SK-N-SH (cell line): Measurements from ENCODE around the gene WDR90. TPM values are rescaled to one million over a fixed set of nuclear protein-coding genes. Genes with fewer than 3 reads are reported as not detected.
A peak's percentile ranks its signal among the peaks of the same experiment; 100 is the strongest.

ENCODE experiments used
- CTCF ChIA-PET: fragments of 300-600, 350-600 bp; formaldehyde crosslinking; extraction: SDS; loops from one replicate; lab custom pipeline; 2021; lab: Yijun Ruan, JAX
- POLR2A ChIA-PET: fragments of 350-600 bp; sonication (Branson Sonifier 250); formaldehyde crosslinking; extraction: SDS; loops from one replicate; lab custom pipeline; 2020; ENCODE audit warnings: antibody characterized with exemption, inconsistent platforms; lab: Yijun Ruan, JAX
- DNase-seq: peaks from one replicate; pipeline ENCODE4 v3.0.0; 2012
- H2AFZ ChIP-seq: fragments of 200-600 bp; sonication (generic); 2 replicates; pipeline ENCODE4 v1.8.1; 2016; ENCODE audit warnings: antibody characterized with exemption, mild to moderate bottlenecking, low read depth
- H3F3A ChIP-seq: fragments of 200-600 bp; sonication (generic); replicated peaks from 2 replicates; pipeline ENCODE3; 2016; ENCODE audit warnings: antibody characterized with exemption, mild to moderate bottlenecking; ENCODE audit not compliant: insufficient read depth
- H3K27ac ChIP-seq, 2 experiments: fragments of 200-500 bp in 1 of 2; fragments of 200-600 bp in 1 of 2; sonication (Bioruptor generic) in 1 of 2; sonication (generic), shearing (Covaris generic) in 1 of 2; 2 replicates each; pipeline versions ENCODE4 v1.5.1 to v1.6.1; 2014 to 2016; ENCODE audit warnings: low read depth in 2 of 2, inconsistent platforms in 1 of 2, low read length in 1 of 2, mild to moderate bottlenecking in 1 of 2, mixed read lengths in 1 of 2
- H3K27me3 ChIP-seq: fragments of 200-600 bp; sonication (generic), shearing (Covaris generic); 2 replicates; pipeline ENCODE4 v1.6.1; 2016; ENCODE audit warnings: mixed run types; ENCODE audit not compliant: insufficient read depth
- H3K36me3 ChIP-seq, 2 experiments: fragments of 200-500 bp in 1 of 2; fragments of 200-600 bp in 1 of 2; sonication (Bioruptor generic) in 1 of 2; sonication (generic) in 1 of 2; replicated peaks in 1 of 2; 2 replicates each; pipeline versions ENCODE3 to v1.5.1; 2014 to 2016; ENCODE audit warnings: low read length in 1 of 2, mild to moderate bottlenecking in 1 of 2; ENCODE audit not compliant: insufficient read depth in 2 of 2, control insufficient read depth in 1 of 2
- H3K4me1 ChIP-seq, 2 experiments: fragments of 200-500 bp in 1 of 2; fragments of 200-600 bp in 1 of 2; sonication (Bioruptor generic) in 1 of 2; sonication (generic), shearing (Covaris generic) in 1 of 2; 2 replicates each; pipeline versions ENCODE4 v1.5.1 to v1.6.1; 2014 to 2016; ENCODE audit warnings: low read depth in 1 of 2, low read length in 1 of 2, mixed run types in 1 of 2; ENCODE audit not compliant: insufficient read depth in 2 of 2, control insufficient read depth in 1 of 2
- H3K4me2 ChIP-seq: fragments of 200-600 bp; sonication (generic), shearing (Covaris generic); 2 replicates; pipeline ENCODE4 v1.6.1; 2017; ENCODE audit warnings: mixed run types
- H3K4me3 ChIP-seq, 2 experiments: fragments of 200-500 bp in 1 of 2; fragments of 200-600 bp in 1 of 2; sonication (Bioruptor generic) in 1 of 2; sonication (generic), shearing (Covaris generic) in 1 of 2; 2 replicates each; pipeline versions ENCODE4 v1.5.1 to v1.8.1; 2014 to 2016; ENCODE audit warnings: low read depth in 2 of 2, inconsistent platforms in 1 of 2, low read length in 1 of 2, mild to moderate bottlenecking in 1 of 2, mixed read lengths in 1 of 2, moderate library complexity in 1 of 2
- H3K79me2 ChIP-seq: fragments of 200-600 bp; sonication (generic); 2 replicates; pipeline ENCODE4 v1.8.1; 2017; ENCODE audit warnings: mild to moderate bottlenecking; ENCODE audit not compliant: insufficient read depth
- H3K9ac ChIP-seq: fragments of 200-600 bp; sonication (generic); 2 replicates; pipeline ENCODE4 v1.6.1; 2017; ENCODE audit warnings: mixed run types
- H3K9me2 ChIP-seq: fragments of 200-600 bp; sonication (generic); 2 replicates; pipeline ENCODE4 v1.6.1; 2017; ENCODE audit warnings: mixed run types
- H3K9me3 ChIP-seq: fragments of 200-600 bp; sonication (generic); 2 replicates; pipeline ENCODE4 v1.6.1; 2017; ENCODE audit warnings: mixed run types, mild to moderate bottlenecking, moderate library complexity
- H4K20me1 ChIP-seq: fragments of 200-600 bp; sonication (generic); 2 replicates; pipeline ENCODE4 v1.6.1; 2017; ENCODE audit warnings: mild to moderate bottlenecking, mixed run types; ENCODE audit not compliant: insufficient read depth
- CHD2 ChIP-seq: fragments of 150-350 bp; IDR thresholded peaks from 2 replicates; pipeline ENCODE4 v1.6.1; 2018; ENCODE audit warnings: low read length; ENCODE audit not compliant: partially characterized antibody
- ELF1 ChIP-seq: IDR thresholded peaks from 2 replicates; pipeline ENCODE4 v1.4.0; 2012
- FOSL2 ChIP-seq: IDR thresholded peaks from 2 replicates; pipeline ENCODE4 v1.4.0; 2012; ENCODE audit warnings: low read depth, mild to moderate bottlenecking, moderate library complexity, borderline replicate concordance
- FOXJ3 ChIP-seq: sonication (generic); formaldehyde crosslinking; IDR thresholded peaks from 2 replicates; pipeline ENCODE4 v1.5.1; 2020; ENCODE audit warnings: mild to moderate bottlenecking, missing genetic modification reagents
- GABPA ChIP-seq: IDR thresholded peaks from 2 replicates; pipeline ENCODE4 v1.4.0; 2012; ENCODE audit warnings: low read depth, mild to moderate bottlenecking
- IRF3 ChIP-seq: fragments of 150-350 bp; IDR thresholded peaks from 2 replicates; pipeline ENCODE4 v1.6.1; 2016; ENCODE audit warnings: mild to moderate bottlenecking, low read depth, low read length
- MAX ChIP-seq: IDR thresholded peaks from 2 replicates; pipeline ENCODE4 v1.4.0; 2012; ENCODE audit warnings: low read depth
- MXI1 ChIP-seq: IDR thresholded peaks from 2 replicates; pipeline ENCODE4 v1.6.1; 2012; ENCODE audit warnings: mild to moderate bottlenecking, low read depth, low read length, improper control_type of control experiment
- NRF1 ChIP-seq: IDR thresholded peaks from 2 replicates; pipeline ENCODE4 v1.6.1; 2012; ENCODE audit warnings: low read depth, mild to moderate bottlenecking, low read length
- PBX3 ChIP-seq: IDR thresholded peaks from 2 replicates; pipeline ENCODE4; 2012
- REST ChIP-seq: IDR thresholded peaks from 2 replicates; pipeline ENCODE4 v1.6.1; 2012; ENCODE audit warnings: mild to moderate bottlenecking, low read depth, low read length, moderate library complexity
- RFX5 ChIP-seq: IDR thresholded peaks from 2 replicates; pipeline ENCODE4 v1.6.1; 2012; ENCODE audit warnings: mild to moderate bottlenecking, improper control_type of control experiment, low read length
- RXRA ChIP-seq: IDR thresholded peaks from 2 replicates; pipeline ENCODE4 v1.4.0; 2012; ENCODE audit warnings: low read depth, mild to moderate bottlenecking, borderline replicate concordance
- SIN3A ChIP-seq: IDR thresholded peaks from 2 replicates; pipeline ENCODE4 v1.6.1; 2012; ENCODE audit warnings: low read depth, mild to moderate bottlenecking, low read length, moderate library complexity, borderline replicate concordance
- TAF1 ChIP-seq: IDR thresholded peaks from 2 replicates; pipeline ENCODE4 v1.6.1; 2012; ENCODE audit warnings: low read depth, mild to moderate bottlenecking, low read length, moderate library complexity, borderline replicate concordance
- TEAD4 ChIP-seq: IDR thresholded peaks from 2 replicates; pipeline ENCODE4 v1.4.0; 2012; ENCODE audit warnings: mild to moderate bottlenecking, borderline replicate concordance; ENCODE audit not compliant: insufficient read depth
- USF1 ChIP-seq: IDR thresholded peaks from 2 replicates; pipeline ENCODE4 v1.4.0; 2012; ENCODE audit warnings: low read depth, borderline replicate concordance
- USF2 ChIP-seq: fragments of 150-350 bp; IDR thresholded peaks from 2 replicates; pipeline ENCODE4 v1.6.1; 2017; ENCODE audit warnings: antibody characterized with exemption, low read length, low read depth, borderline replicate concordance
- YY1 ChIP-seq: IDR thresholded peaks from 2 replicates; pipeline ENCODE4 v1.4.0; 2012; ENCODE audit warnings: low read depth, mild to moderate bottlenecking
- WGBS: methylation state at CpG from one replicate; pipeline ENCODE4 v1.1.6; 2017; ENCODE audit warnings: low lambda C conversion rate; 5-methylcytosine and 5-hydroxymethylcytosine counted together
- polyA plus RNA-seq, 3 experiments: library from polyadenylated mRNA; depleted of rRNA; stranded (reverse); fragments of >200 nt; gene quantifications; 2 replicates each; pipeline ENCODE4 v1.2.3, GENCODE V29; 2012
- TF ChIP-seq, protein P1 (sequence below): IDR thresholded peaks from 2 replicates; pipeline ENCODE4 v1.4.0; 2012; ENCODE audit warnings: low read depth, borderline replicate concordance

WDR90 gene
- polyA plus RNA-seq, 1 of the 3 experiments (the other 2 are of a cell fraction) = 32.0 TPM

DNA sequence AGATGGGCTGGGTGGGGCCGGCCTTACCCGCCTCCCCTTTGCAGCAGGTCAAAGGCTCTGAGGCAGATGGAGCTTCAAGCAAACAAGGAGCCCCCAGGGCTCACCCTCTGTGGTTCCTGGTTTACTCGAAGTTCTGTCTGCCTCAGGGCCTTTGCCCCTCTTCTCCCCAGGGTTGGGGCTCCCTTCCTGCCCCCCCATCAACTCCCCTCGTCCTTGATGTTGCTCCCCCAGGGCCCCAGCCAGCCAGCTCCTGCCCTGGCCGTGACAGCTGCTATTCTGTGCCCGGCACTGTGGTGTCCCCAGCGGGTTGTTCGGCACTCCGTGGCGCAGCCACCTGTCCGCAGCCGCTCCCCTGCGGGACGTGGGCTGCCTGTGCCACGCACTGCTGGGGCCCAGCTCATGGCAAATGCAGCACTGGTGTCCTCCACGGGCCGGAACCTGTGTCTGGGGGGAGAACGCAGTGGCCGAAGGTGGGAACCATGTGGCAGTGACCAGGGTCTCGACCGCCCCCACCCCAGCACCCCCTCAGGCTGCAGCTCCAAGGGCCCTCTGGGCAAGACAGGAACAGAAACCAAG, 61.4 kb downstream of the WDR90 start (continued):
- TF ChIP-seq USF1 = no peak
- TF ChIP-seq FOSL2 = no peak
- TF ChIP-seq CHD2 = no peak
- TF ChIP-seq SIN3A = no peak
- TF ChIP-seq PBX3 = no peak
- no peak for TF ChIP-seq USF2
- TF ChIP-seq MAX = no peak
- TF ChIP-seq ELF1 = no peak
- no peak for TF ChIP-seq TEAD4
- no peak for TF ChIP-seq RFX5

GRCh38 chr16:711084-711483, 61.9 kb downstream of the WDR90 start:
- Histone ChIP-seq H3K27me3 (no peaks in the 10 kb centered on the region), H3K4me3 (no peak overlapping the region), H3F3A (peaks cover 30% of the 10 kb centered on the region), H4K20me1 (no peaks in the 10 kb centered on the region), H3K36me3 (no peaks in the 10 kb centered on the region), H3K9me2 (no peaks in the 10 kb centered on the region), H3K4me2 (peak overlapping the region; percentile 47; the same call in 1 of the 2 replicates), H2AFZ (no peak overlapping the region), H3K4me1 (peaks cover 23 to 42% of the 10 kb centered on the region in 2 experiments; a peak in 2 of 4 replicates), H3K9me3 (no peaks in the 10 kb centered on the region), H3K79me2 (0 out of 2 replicates have a peak, but pooled peaks cover 2% of the 10 kb centered on the region), H3K9ac (no peak overlapping the region), H3K27ac (no peak overlapping the region)
- DNase-seq = no peak
- CTCF ChIA-PET = interaction anchor here (0.9 to 22.4 kb wide), 9 partner anchors 9 to 392 kb away, joined by 4 to 358 read pairs (median 6); partner anchors contain the start of genes ANTKMT, CCDC78, CIAO3 and HAGHL
- POLR2A ChIA-PET = no interaction called here
- WGBS = 80% methylated on average over 5 of the region's 12 CpGs
- TF ChIP-seq YY1 (no peak), RXRA (no peak), NRF1 (no peak), GABPA (no peak), MAX (no peak), REST (no peak), RFX5 (no peak), MXI1 (no peak), FOSL2 (no peak), ELF1 (no peak), FOXJ3 (CRISPR knock-in tag) (no peak), TAF1 (no peak), IRF3 (no peak)
- TF ChIP-seq, protein P1, sequence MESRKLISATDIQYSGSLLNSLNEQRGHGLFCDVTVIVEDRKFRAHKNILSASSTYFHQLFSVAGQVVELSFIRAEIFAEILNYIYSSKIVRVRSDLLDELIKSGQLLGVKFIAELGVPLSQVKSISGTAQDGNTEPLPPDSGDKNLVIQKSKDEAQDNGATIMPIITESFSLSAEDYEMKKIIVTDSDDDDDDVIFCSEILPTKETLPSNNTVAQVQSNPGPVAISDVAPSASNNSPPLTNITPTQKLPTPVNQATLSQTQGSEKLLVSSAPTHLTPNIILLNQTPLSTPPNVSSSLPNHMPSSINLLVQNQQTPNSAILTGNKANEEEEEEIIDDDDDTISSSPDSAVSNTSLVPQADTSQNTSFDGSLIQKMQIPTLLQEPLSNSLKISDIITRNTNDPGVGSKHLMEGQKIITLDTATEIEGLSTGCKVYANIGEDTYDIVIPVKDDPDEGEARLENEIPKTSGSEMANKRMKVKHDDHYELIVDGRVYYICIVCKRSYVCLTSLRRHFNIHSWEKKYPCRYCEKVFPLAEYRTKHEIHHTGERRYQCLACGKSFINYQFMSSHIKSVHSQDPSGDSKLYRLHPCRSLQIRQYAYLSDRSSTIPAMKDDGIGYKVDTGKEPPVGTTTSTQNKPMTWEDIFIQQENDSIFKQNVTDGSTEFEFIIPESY = no peak
